ENCODE data around the gene SLC9A6. TPM values are rescaled to one million over a fixed set of nuclear protein-coding genes. Genes with fewer than 3 reads are reported as not detected.
A peak's percentile ranks its signal among the peaks of the same experiment; 100 is the strongest.

Gene SLC9A6
- 10 to 100 TPM; 12.9 to 23.9 (median 18.7) TPM for total RNA-seq

DNA sequence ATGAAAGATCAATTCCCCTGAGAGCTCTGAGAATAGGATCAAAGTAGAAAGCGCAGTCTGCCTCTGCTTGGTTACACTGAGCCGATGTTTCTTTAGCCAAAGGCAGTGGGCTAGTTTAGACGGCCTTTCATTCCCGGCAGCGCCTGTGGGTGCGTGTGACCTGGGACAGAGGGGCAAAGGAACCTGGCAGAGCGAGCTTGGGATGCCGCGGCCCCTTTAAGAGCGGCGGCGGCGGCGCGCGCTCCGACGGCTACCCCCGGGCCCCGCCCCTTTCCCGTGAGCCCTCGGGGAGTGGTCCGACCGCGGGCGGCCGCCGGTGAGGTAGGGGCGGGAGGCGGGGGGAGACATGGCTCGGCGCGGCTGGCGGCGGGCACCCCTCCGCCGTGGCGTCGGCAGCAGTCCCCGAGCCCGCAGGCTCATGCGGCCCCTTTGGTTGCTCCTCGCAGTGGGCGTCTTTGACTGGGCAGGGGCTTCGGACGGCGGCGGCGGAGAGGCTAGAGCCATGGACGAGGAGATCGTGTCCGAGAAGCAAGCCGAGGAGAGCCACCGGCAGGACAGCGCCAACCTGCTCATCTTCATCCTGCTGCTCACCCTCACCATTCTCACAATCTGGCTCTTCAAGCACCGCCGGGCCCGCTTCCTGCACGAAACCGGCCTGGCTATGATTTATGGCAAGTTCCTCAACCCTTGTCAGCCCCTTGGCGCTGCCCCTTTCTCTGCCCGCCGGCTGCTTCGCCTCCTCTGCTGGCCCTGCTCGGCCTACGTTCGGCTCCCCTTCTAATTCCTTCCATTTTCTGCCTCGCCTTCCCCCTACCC is at the start of gene SLC9A6:
SLC9A6 (plus strand) TSS at position 279 of the 816 bp plus-strand sequence; CDS start at position 503, 224 bp downstream.
- 0 to 39% methylated on average over 7 to 47 of the region's 68 CpGs for WGBS, 2 donors
- Histone ChIP-seq H3K9me3 (no peaks in the 10 kb centered on the region), H3K27ac (peak within 1 kb of the TSS; percentile 83 to 91 (median 85)), H3K27me3 (peaks cover 0 to 4% of the 10 kb centered on the region in 2 donors), H3K4me1 (peaks cover 0 to 17% (median 0%) of the 10 kb centered on the region in 4 donors), H3K36me3 (no peaks in the 10 kb centered on the region), H3K4me3 (peak within 1 kb of the TSS; percentile 51 to 78 (median 54))
- peak in 1 of 2 donors; percentile 42 for TF ChIP-seq POLR2A (IDR thresholded peaks at IDR 0.05)
- peak in 1 of 2 donors; percentile 64 for TF ChIP-seq EP300 (IDR thresholded peaks at IDR 0.05)
- TF ChIP-seq, protein P1, sequence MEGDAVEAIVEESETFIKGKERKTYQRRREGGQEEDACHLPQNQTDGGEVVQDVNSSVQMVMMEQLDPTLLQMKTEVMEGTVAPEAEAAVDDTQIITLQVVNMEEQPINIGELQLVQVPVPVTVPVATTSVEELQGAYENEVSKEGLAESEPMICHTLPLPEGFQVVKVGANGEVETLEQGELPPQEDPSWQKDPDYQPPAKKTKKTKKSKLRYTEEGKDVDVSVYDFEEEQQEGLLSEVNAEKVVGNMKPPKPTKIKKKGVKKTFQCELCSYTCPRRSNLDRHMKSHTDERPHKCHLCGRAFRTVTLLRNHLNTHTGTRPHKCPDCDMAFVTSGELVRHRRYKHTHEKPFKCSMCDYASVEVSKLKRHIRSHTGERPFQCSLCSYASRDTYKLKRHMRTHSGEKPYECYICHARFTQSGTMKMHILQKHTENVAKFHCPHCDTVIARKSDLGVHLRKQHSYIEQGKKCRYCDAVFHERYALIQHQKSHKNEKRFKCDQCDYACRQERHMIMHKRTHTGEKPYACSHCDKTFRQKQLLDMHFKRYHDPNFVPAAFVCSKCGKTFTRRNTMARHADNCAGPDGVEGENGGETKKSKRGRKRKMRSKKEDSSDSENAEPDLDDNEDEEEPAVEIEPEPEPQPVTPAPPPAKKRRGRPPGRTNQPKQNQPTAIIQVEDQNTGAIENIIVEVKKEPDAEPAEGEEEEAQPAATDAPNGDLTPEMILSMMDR (IDR thresholded peaks at IDR 0.05), result no peak
- DNase-seq (ENCODE audit: low spot score in 2 of 2), result peak; percentile 41 to 45

DNA sequence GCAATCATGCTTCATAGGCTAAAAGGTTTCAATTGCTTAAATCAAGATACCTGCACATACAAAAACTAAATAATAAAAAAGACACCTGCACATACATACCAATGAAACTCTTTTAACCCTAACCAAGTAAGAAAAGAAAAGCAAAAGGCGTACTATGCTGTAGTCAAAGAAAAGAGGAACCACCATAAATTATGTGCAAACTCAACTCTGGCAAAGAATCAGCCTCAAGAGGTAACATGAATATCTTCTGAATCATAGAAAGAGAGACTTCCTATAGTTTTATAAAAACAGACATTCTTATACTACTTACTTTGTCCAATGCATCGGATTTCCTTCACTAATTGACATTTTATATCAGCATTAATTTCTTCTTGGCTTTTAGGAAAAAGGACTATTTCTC is 40.7 kb upstream of the SLC9A6 start:
- Histone ChIP-seq H3K9me3 (no peaks in the 10 kb centered on the region), H3K36me3 (peaks cover 0 to 14% (median 0%) of the 10 kb centered on the region in 3 donors), H3K4me3 (no peak overlapping the region), H3K4me1 (no peaks in the 10 kb centered on the region), H3K27ac (no peak overlapping the region), H3K27me3 (no peaks in the 10 kb centered on the region)
- no peak for DNase-seq (ENCODE audit: low spot score in 2 of 2)
- 68 to 80% methylated on average over 2 of the region's 2 CpGs for WGBS, 2 donors
- TF ChIP-seq EP300 (IDR thresholded peaks at IDR 0.05) (no peak), POLR2A (IDR thresholded peaks at IDR 0.05) (no peak)
- TF ChIP-seq, protein P1 (IDR thresholded peaks at IDR 0.05), result no peak

DNA sequence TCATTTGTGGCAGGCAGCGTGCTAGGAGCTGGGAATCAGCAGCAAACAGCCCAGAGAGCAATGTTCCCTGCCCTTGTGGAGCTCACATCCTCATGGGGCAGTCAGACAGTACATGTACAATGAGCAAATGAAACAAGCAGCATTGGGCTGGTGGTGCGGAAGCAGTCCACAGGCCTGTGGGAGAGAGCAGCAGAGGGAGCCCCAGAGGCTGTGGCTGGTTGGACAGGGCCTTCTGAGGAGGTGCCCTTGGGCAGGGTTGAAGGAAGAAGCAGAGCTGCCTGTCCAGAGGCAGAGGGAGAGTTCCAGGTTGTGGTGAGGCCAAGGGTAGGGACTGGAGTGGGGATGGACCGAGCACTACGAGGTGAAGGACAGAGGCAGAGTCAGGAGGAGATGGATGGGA is 33.9 kb upstream of the SLC9A6 start:
- TF ChIP-seq POLR2A (IDR thresholded peaks at IDR 0.05), result no peak
- TF ChIP-seq, protein P1 (IDR thresholded peaks at IDR 0.05), result no peak
- TF ChIP-seq EP300 (IDR thresholded peaks at IDR 0.05), result no peak
- Histone ChIP-seq H3K4me1 (no peaks in the 10 kb centered on the region), H3K4me3 (no peak overlapping the region), H3K27ac (no peak overlapping the region), H3K36me3 (no peaks in the 10 kb centered on the region), H3K9me3 (no peaks in the 10 kb centered on the region), H3K27me3 (no peaks in the 10 kb centered on the region)
- DNase-seq (ENCODE audit: low spot score in 2 of 2), result no peak
- WGBS, 2 donors, result 65 to 91% methylated on average over 4 of the region's 4 CpGs

DNA sequence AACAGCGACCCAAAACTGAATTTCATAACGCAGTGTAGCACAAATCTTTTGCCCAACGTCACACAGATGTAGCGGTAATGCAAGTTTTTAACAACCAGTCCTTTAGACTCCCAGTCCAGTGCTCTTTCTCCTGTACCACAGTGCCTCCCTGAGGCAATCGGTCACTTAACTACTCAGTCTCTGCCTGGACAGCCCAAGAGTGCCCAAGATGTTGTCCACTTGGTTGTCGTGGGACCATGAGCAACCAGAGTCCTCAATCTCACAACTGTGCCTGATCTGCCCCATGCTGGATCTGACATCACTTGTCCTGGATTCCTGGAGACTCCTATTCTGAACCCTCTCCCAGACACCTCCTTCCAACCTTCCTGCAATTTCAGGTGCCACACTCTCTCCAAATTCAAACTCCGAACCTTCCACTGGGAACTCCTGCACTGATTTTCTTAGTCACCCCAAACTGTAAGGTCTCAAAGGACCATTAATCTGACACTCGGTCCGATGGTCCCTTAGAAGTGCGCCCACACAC is 12.1 kb upstream of the SLC9A6 start:
- H3K9me3 ChIP-seq, result no peaks in the 10 kb centered on the region
- H3K36me3 ChIP-seq, result peaks cover 0 to 4% (median 0%) of the 10 kb centered on the region in 3 donors
- peak overlapping the region; percentile 92 to 96 (median 94) for H3K27ac ChIP-seq
- H3K4me3 ChIP-seq, result peak overlapping the region; percentile 60 to 79 (median 66)
- 5 to 38% methylated on average over 6 to 10 of the region's 10 CpGs for WGBS, 2 donors
- DNase-seq (ENCODE audit: low spot score in 2 of 2), result peak in 1 of 2 donors; percentile 5
- TF ChIP-seq, protein P1 (IDR thresholded peaks at IDR 0.05), result no peak
- TF ChIP-seq EP300 (IDR thresholded peaks at IDR 0.05), result no peak
- TF ChIP-seq POLR2A (IDR thresholded peaks at IDR 0.05), result no peak
- H3K4me1 ChIP-seq, result peaks cover 0 to 16% (median 0%) of the 10 kb centered on the region in 4 donors
- no peaks in the 10 kb centered on the region for H3K27me3 ChIP-seq
